ENCODE data around the gene C19orf25. TPM values are rescaled to one million over a fixed set of nuclear protein-coding genes. Genes with fewer than 3 reads are reported as not detected.

Gene C19orf25
- polyA plus RNA-seq, 1 donor from 2014 or later = 80.2 TPM

GRCh38 chr19:1437609-1438008 is 41.4 kb downstream of the C19orf25 start:
- H3K4me3 ChIP-seq (ENCODE audit: low read length) = no peak overlapping the region
- H3K4me2 ChIP-seq (ENCODE audit: low read length) = no peak overlapping the region

DNA sequence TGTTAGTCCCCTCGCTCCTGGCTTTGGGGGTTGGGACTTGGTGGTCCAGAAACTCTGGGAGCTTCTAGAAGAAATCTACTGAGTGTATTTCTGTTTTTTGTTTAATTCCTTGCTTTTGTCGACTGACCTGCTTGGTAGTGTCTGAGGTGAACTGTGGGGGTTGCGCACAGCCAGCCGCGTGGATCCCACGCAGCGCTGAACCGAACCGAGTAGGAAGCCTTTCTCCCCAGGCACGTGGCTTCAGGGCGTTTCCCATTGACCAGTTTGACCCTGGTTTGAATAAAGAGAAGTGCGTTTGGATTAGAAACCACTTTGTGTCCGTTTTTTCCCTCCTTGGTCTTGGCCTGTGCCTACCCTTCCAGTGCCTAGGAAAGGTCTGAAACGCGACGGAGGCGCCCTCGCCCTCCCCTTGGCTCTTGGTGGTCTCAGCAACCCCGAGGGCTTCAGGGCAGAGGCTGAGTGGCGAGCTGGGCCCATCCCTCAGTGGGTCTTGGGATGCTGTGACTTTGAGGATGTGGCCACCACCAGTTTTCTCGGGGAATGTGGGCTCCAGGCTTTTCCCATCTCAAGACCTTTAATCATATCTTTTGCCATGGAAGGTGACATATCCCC is 43.5 kb downstream of the C19orf25 start:
- Histone ChIP-seq H3K4me2 (ENCODE audit: low read length) (no peak overlapping the region), H3F3A (ENCODE audit: insufficient read depth, low read length, poor library complexity, severe bottlenecking) (peaks cover 4% of the 10 kb centered on the region), H3K9me2 (ENCODE audit: insufficient read depth, low read length) (no peaks in the 10 kb centered on the region), H2AFZ (ENCODE audit: low read depth, low read length) (no peak overlapping the region), H3K9ac (ENCODE audit: low read length) (no peak overlapping the region), H3K27me3 (ENCODE audit: insufficient read depth, low read depth, low read length) (no peaks in the 10 kb centered on the region), H4K20me1 (ENCODE audit: insufficient read depth) (peaks cover 4% of the 10 kb centered on the region), H3K9me3 (ENCODE audit: low read length) (no peaks in the 10 kb centered on the region), H3K4me3 (ENCODE audit: low read length) (no peak overlapping the region), H3K27ac (ENCODE audit: low read length) (no peak overlapping the region), H3K36me3 (ENCODE audit: insufficient read depth, low read length) (no peaks in the 10 kb centered on the region), H3K79me2 (replicated peaks; ENCODE audit: insufficient read depth, low read length) (peaks cover 14% of the 10 kb centered on the region)
- TF ChIP-seq CTCF (IDR thresholded peaks at IDR 0.05; ENCODE audit: poor library complexity, severe bottlenecking) = no peak
- TF ChIP-seq EZH2 (IDR thresholded peaks at IDR 0.05; ENCODE audit: borderline replicate concordance, insufficient read depth, low read length, poor library complexity, severe bottlenecking) = no peak
- TF ChIP-seq REST (IDR thresholded peaks at IDR 0.05; ENCODE audit: borderline replicate concordance) = no peak
- TF ChIP-seq RAD21 (conservative IDR thresholded peaks at IDR 0.05) = no peak
- TF ChIP-seq SMC3 (conservative IDR thresholded peaks at IDR 0.05; ENCODE audit: poor library complexity) = no peak
- TF ChIP-seq TAF1 (IDR thresholded peaks at IDR 0.05; ENCODE audit: low read depth) = no peak
- TF ChIP-seq MXI1 (conservative IDR thresholded peaks at IDR 0.05; ENCODE audit: poor library complexity, severe bottlenecking) = no peak
- TF ChIP-seq POLR2AphosphoS5 (IDR thresholded peaks at IDR 0.05) = no peak
- no peak for TF ChIP-seq EP300 (conservative IDR thresholded peaks at IDR 0.05; ENCODE audit: poor library complexity, severe bottlenecking)

More at GRCh38 chr19:1437609-1438008, 41.4 kb downstream of the C19orf25 start:
- Histone ChIP-seq H3F3A (ENCODE audit: insufficient read depth, low read length, poor library complexity, severe bottlenecking) (peaks cover 4% of the 10 kb centered on the region), H4K20me1 (ENCODE audit: insufficient read depth) (peaks cover 4% of the 10 kb centered on the region), H3K9me2 (ENCODE audit: insufficient read depth, low read length) (no peaks in the 10 kb centered on the region), H3K36me3 (ENCODE audit: insufficient read depth, low read length) (no peaks in the 10 kb centered on the region), H3K27ac (ENCODE audit: low read length) (no peak overlapping the region), H3K9ac (ENCODE audit: low read length) (no peak overlapping the region), H3K79me2 (replicated peaks; ENCODE audit: insufficient read depth, low read length) (peaks cover 14% of the 10 kb centered on the region), H3K27me3 (ENCODE audit: insufficient read depth, low read depth, low read length) (no peaks in the 10 kb centered on the region), H3K9me3 (ENCODE audit: low read length) (no peaks in the 10 kb centered on the region), H2AFZ (ENCODE audit: low read depth, low read length) (no peak overlapping the region)
- TF ChIP-seq MXI1 (conservative IDR thresholded peaks at IDR 0.05; ENCODE audit: poor library complexity, severe bottlenecking) = no peak
